Tibial artery (tissue), 4 donors: ENCODE measurements around the gene IGLON5.

Experiments
- DNase-seq, 2 donors: peaks; one replicate each; pipeline ENCODE4 v3.0.0-alpha.2; 2019
- H3K27ac ChIP-seq, 2 donors: fragments of 200-600 bp; sonication (generic) in 1 of 2; 1 replicate in 1 of 2; 2 replicates in 1 of 2; pipeline ENCODE4 v1.5.1; 2018 to 2019; ENCODE audit warnings: mild to moderate bottlenecking in 1 of 2
- H3K27me3 ChIP-seq, 2 donors: fragments of 200-600 bp; sonication (generic) in 1 of 2; one replicate each; pipeline versions ENCODE4 v1.5.1 to v1.6.0; 2016 to 2019
- H3K36me3 ChIP-seq, 3 donors: fragments of 200-600 bp; sonication (generic) in 2 of 3; one replicate each; pipeline ENCODE4 v1.5.1; 2016 to 2019; ENCODE audit warnings: mild to moderate bottlenecking in 2 of 3
- H3K4me1 ChIP-seq, 4 donors: fragments of 200-600 bp; sonication (generic) in 2 of 4; 1 replicate in 3 of 4; 2 replicates in 1 of 4; pipeline ENCODE4 v1.5.1; 2016 to 2019
- H3K4me3 ChIP-seq, 2 donors: fragments of 200-600 bp; sonication (generic) in 1 of 2; 1 replicate in 1 of 2; 2 replicates in 1 of 2; pipeline ENCODE4 v1.5.1; 2018 to 2019; ENCODE audit warnings: mild to moderate bottlenecking in 2 of 2
- H3K9me3 ChIP-seq, 3 donors: fragments of 200-600 bp; sonication (generic) in 1 of 3; one replicate each; pipeline ENCODE4 v1.5.1; 2016 to 2019
- CTCF ChIP-seq, 2 experiments: fragments of 200-600 bp in 1 of 2; fragments of 450-650 bp in 1 of 2; IDR thresholded peaks; one replicate each; pipeline ENCODE4 v1.5.1; 2017 to 2019; ENCODE audit warnings: antibody characterized with exemption in 2 of 2, mild to moderate bottlenecking in 1 of 2, moderate library complexity in 1 of 2
- intact Hi-C: fragments of 100-400 bp; cut with DNase I; formaldehyde crosslinking; loops from one replicate; pipeline ENCODE4 v1.15.0; 2023; ENCODE audit warnings: low total_unique reads

The IGLON5 gene

GRCh38 chr19:51337861-51338562 lies 26.6 kb downstream of the IGLON5 start:
- no peak for TF ChIP-seq CTCF (IDR thresholded peaks at IDR 0.05)
- H3K4me3 ChIP-seq, result no peak overlapping the region
- peaks cover 0 to 18% (median 11%) of the 10 kb centered on the region in 4 donors for H3K4me1 ChIP-seq
- no peaks in the 10 kb centered on the region for H3K9me3 ChIP-seq
- no peaks in the 10 kb centered on the region for H3K36me3 ChIP-seq
- DNase-seq, result no peak
- peak overlapping the region in 1 of 2 donors; percentile 89 for H3K27ac ChIP-seq
- no peaks in the 10 kb centered on the region for H3K27me3 ChIP-seq
- intact Hi-C loops, result loop anchor here (5.0 to 10.0 kb wide), 2 partner anchors 99 to 257 kb away; no protein-coding TSS in a partner anchor

- TF ChIP-seq CTCF (IDR thresholded peaks at IDR 0.05), result peak; percentile 76 to 89
- H3K9me3 ChIP-seq, result no peaks in the 10 kb centered on the region
- DNase-seq, result peak; percentile 87 to 92
- peak overlapping the region; percentile 83 to 89 for H3K27ac ChIP-seq
- H3K36me3 ChIP-seq, result no peaks in the 10 kb centered on the region
- intact Hi-C loops, result loop anchor here (5.0 to 10.0 kb wide), 2 partner anchors 99 to 256 kb away; no protein-coding TSS in a partner anchor
- H3K4me1 ChIP-seq, result peaks cover 0 to 18% (median 11%) of the 10 kb centered on the region in 4 donors
- peak overlapping the region; percentile 53 to 66 for H3K4me3 ChIP-seq
- no peaks in the 10 kb centered on the region for H3K27me3 ChIP-seq
Observed at GRCh38 chr19:51338563-51339312, 27.3 kb downstream of the IGLON5 start.

GRCh38 chr19:51339313-51339686 lies 27.9 kb downstream of the IGLON5 start:
- Histone ChIP-seq H3K27ac (peak overlapping the region; percentile 83 to 89), H3K4me1 (peaks cover 0 to 18% (median 11%) of the 10 kb centered on the region in 4 donors), H3K27me3 (no peaks in the 10 kb centered on the region), H3K4me3 (peak overlapping the region; percentile 53 to 66), H3K9me3 (no peaks in the 10 kb centered on the region), H3K36me3 (no peaks in the 10 kb centered on the region)
- intact Hi-C loops, result loop anchor here (5.0 to 10.0 kb wide), 2 partner anchors 98 to 256 kb away; no protein-coding TSS in a partner anchor
- peak in 1 of 2 donors; percentile 72 for DNase-seq
- TF ChIP-seq CTCF (IDR thresholded peaks at IDR 0.05), result no peak

- peaks cover 0 to 18% (median 11%) of the 10 kb centered on the region in 4 donors for H3K4me1 ChIP-seq
- intact Hi-C loops, result loop anchor here (1.0 to 10.0 kb wide), 3 partner anchors 26 to 255 kb away; partner anchors contain the start of gene ETFB
- H3K27me3 ChIP-seq, result no peaks in the 10 kb centered on the region
Observed at GRCh38 chr19:51339687-51340656, 28.5 kb downstream of the IGLON5 start.

More at GRCh38 chr19:51339687-51340656, 28.5 kb downstream of the IGLON5 start:
- Histone ChIP-seq H3K4me3 (peak overlapping the region; percentile 53 to 66), H3K9me3 (no peaks in the 10 kb centered on the region), H3K36me3 (peaks cover 0 to 6% (median 3%) of the 10 kb centered on the region in 3 donors), H3K27ac (peak overlapping the region; percentile 83 to 89)
- TF ChIP-seq CTCF (IDR thresholded peaks at IDR 0.05), result peak in 1 of 2 experiments; percentile 67
- peak; percentile 99 to 100 for DNase-seq
